ENCODE results near the gene SLC6A9. TPM values are rescaled to one million over a fixed set of nuclear protein-coding genes. Genes with fewer than 3 reads are reported as not detected.

SLC6A9 gene
- total RNA-seq, 1 experiment from 2014 or later = 30.1 TPM

- no peaks in the 10 kb centered on the region for H3K79me1 ChIP-seq (ENCODE audit: insufficient read depth, low read depth, low read length, poor library complexity, severe bottlenecking)
- H3K56ac ChIP-seq (ENCODE audit: insufficient read length, low read depth, low read length) = no peak overlapping the region
- TF ChIP-seq CTCF (conservative IDR thresholded peaks at IDR 0.05) = peak; percentile 63
- H2BK5ac ChIP-seq (ENCODE audit: insufficient read length, low read length) = no peak overlapping the region
- H3K27me3 ChIP-seq (ENCODE audit: insufficient read depth, low read length) = no peaks in the 10 kb centered on the region
- H3K79me2 ChIP-seq (ENCODE audit: insufficient read depth, low read length) = no peaks in the 10 kb centered on the region
- H3K14ac ChIP-seq (ENCODE audit: insufficient read depth, low read length) = no peak overlapping the region
- no peaks in the 10 kb centered on the region for H4K20me1 ChIP-seq (ENCODE audit: control insufficient read depth, insufficient read depth, insufficient read length)
- peaks cover 2 to 4% of the 10 kb centered on the region in 2 experiments; a peak in 2 of 4 replicates for H3K4me1 Mint-ChIP-seq
- H3K36me3 Mint-ChIP-seq (ENCODE audit: insufficient read depth in 1 of 3, low read depth in 3 of 3) = peaks cover 8 to 57% (median 36%) of the 10 kb centered on the region in 3 experiments
- no peak overlapping the region for H2BK15ac ChIP-seq (ENCODE audit: low read depth, low read length)
- H3K18ac ChIP-seq (ENCODE audit: insufficient read length, low read depth, low read length) = no peak overlapping the region
- H3K9ac ChIP-seq (ENCODE audit: extremely low read depth, insufficient read length, low read length) = no peak overlapping the region
- H2AK5ac ChIP-seq (ENCODE audit: insufficient read length, low read length) = no peak overlapping the region
- H2AFZ ChIP-seq (ENCODE audit: low read length) = no peak overlapping the region
- H4K5ac ChIP-seq (ENCODE audit: insufficient read length, low read depth, low read length) = no peak overlapping the region
- no peaks in the 10 kb centered on the region for H3K4me1 ChIP-seq (ENCODE audit: insufficient read depth, low read length)
- no peak overlapping the region for H3T11ph ChIP-seq (ENCODE audit: low read length)
- no CpG with 5 or more reads among the region's 14 CpGs for WGBS (ENCODE audit: extremely low coverage, insufficient read length, low lambda C conversion rate)
- no peaks in the 10 kb centered on the region for H3K9me3 ChIP-seq (ENCODE audit: control insufficient read depth, low read depth, low read length)
- H2BK120ac ChIP-seq (ENCODE audit: low read depth, low read length, poor library complexity, severe bottlenecking) = no peak overlapping the region
- no peak overlapping the region for H2BK20ac ChIP-seq (ENCODE audit: low read depth, low read length, poor library complexity, severe bottlenecking)
- no peak overlapping the region for H3K27ac ChIP-seq (ENCODE audit: insufficient read length, low read depth, low read length)
- H3K4me3 Mint-ChIP-seq = no peak overlapping the region
- H3K9me3 Mint-ChIP-seq = no peaks in the 10 kb centered on the region
- H3K4ac ChIP-seq (ENCODE audit: low read depth, low read length) = no peak overlapping the region
- no peak overlapping the region for H3K23ac ChIP-seq (ENCODE audit: insufficient read length, low read depth, low read length)
- no peak overlapping the region for H2BK12ac ChIP-seq (ENCODE audit: insufficient read length, low read depth, low read length)
- H4K91ac ChIP-seq (ENCODE audit: insufficient read length, low read depth, low read length) = no peak overlapping the region
- no peak overlapping the region for H4K8ac ChIP-seq (replicated peaks; ENCODE audit: insufficient read length, low read depth, low read length)
- H3K27me3 Mint-ChIP-seq (ENCODE audit: low read depth) = no peaks in the 10 kb centered on the region; the same call in none of the 2 replicates
- DNase-seq = peak; percentile 46
- H3K4me2 ChIP-seq (ENCODE audit: insufficient read depth, insufficient read length, low read length) = no peak overlapping the region
- no peak overlapping the region for H3K27ac Mint-ChIP-seq
- no peaks in the 10 kb centered on the region for H3K23me2 ChIP-seq (ENCODE audit: insufficient read length, low read depth, low read length, poor library complexity, severe bottlenecking)
Measured at GRCh38 chr1:44002606-44003157, 28.6 kb downstream of the SLC6A9 start.

Measured in H9 (cell line).